Tongue (tissue), 3 donors: ENCODE data around the gene KSR1. TPM values are rescaled to one million over a fixed set of nuclear protein-coding genes. Genes with fewer than 3 reads are reported as not detected.
"Not testable (repeated sequence)": the region's sequence is repeated elsewhere in the genome, so short reads cannot be mapped to it uniquely, and the experiment has no call there.

Experiments
- DNase-seq: peaks from one replicate; pipeline ENCODE4 v3.0.0-alpha.2; 2015
- small RNA-seq: library from RNA; depleted of rRNA; stranded (forward); fragments of <200 nt; gene quantifications from one replicate; pipeline ENCODE3, GENCODE V24; 2014; ENCODE audit warnings: low replicate concordance
- total RNA-seq: library from RNA; depleted of rRNA; stranded (reverse); fragments of >200 nt; gene quantifications from one replicate; pipeline ENCODE4 v1.2.3, GENCODE V29; 2014

KSR1 gene
- total RNA-seq, 1 donor from 2014 or later: 54.1 TPM

GRCh38 chr17:27663936-27664605 is 207.8 kb downstream of the KSR1 start:
- DNase-seq: no peak

DNA sequence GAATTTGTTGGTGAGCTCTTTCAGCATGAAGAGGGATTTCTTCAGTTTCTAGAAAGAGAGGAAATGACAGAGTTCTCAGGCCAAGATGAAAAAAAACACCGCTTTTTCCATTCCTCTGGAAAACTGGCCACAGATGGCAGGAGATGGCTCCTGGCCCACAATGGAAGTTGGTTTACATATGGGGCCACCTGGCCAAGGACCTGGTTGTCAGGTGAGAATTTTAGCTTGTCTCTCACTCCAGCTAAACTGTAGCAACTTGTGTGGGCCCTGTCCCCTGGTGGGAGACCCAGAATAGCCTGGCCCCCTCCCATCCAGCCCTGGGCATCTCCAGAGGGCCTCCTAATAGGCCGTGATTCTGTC is 208.3 kb downstream of the KSR1 start:
- no peak for DNase-seq

- no peak for DNase-seq
These were observed 209.3 kb downstream of the KSR1 start for GRCh38 chr17:27665549-27665948.

DNA sequence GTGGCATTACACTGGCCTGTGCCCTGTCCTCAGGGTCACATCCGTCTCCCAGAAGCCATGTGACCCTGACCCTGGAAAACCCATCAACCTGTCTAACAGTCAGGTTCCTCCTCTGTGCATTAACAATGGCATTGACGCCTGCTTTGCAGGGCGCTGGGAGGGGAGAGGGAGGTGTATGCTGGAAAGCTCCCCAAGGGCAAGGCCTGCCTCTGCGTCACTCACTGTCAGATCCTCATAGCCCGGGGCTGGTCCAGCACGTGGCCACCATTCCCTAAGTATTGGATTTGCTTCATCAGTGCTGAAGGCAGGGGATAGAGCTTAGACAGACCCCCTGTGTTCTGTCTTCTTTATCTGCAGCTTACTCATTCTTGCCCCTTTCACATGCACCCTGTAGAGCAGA is 210.0 kb downstream of the KSR1 start:
- DNase-seq: not testable (repeated sequence)

GRCh38 chr17:27666831-27667560 is 210.7 kb downstream of the KSR1 start:
- no peak for DNase-seq

DNA sequence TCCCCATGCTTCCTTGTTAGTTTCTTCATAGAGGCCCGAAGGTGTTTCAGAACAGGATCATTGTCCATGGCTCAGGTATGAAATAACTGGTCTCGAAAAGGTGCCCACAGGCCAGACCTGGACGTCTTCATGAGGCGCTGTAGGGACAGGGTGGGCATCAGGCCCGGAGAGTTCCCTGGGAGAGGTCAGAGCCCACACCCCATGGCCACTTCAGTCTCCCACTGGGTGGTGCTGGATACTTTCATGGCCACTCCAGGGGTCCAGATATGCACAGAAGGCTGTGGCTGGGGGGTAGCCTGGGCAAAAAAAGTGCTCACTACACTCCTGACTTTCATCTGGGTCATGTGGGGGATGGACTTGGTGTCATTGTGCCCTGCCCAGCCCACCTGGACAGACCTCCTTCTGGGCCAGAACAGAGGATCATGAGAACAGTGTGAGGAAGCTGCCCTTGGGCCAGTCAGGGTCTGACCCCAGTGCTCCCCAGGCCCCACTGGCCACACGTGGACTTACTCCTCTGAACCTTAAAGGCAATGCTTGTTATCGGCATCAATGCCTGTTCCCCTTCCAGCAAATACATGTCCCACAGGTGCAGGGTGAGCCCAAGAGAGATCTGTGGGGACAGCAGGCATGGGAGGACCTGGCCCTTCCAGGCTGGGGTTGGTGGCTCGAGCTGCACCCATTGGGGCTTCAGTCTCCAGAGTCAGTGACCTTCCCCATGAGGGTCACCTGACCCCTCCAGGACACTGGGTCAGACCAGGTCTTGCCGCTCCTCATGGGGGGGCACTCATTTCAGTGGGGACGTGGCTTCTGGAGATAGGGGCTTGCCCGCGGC is 211.6 kb downstream of the KSR1 start:
- no peak for DNase-seq

GRCh38 chr17:27668488-27668823 is 212.2 kb downstream of the KSR1 start:
- no peak for DNase-seq

GRCh38 chr17:27669136-27669535 is 212.9 kb downstream of the KSR1 start:
- no peak for DNase-seq

GRCh38 chr17:27669850-27670249 is 213.6 kb downstream of the KSR1 start:
- DNase-seq: no peak

DNA sequence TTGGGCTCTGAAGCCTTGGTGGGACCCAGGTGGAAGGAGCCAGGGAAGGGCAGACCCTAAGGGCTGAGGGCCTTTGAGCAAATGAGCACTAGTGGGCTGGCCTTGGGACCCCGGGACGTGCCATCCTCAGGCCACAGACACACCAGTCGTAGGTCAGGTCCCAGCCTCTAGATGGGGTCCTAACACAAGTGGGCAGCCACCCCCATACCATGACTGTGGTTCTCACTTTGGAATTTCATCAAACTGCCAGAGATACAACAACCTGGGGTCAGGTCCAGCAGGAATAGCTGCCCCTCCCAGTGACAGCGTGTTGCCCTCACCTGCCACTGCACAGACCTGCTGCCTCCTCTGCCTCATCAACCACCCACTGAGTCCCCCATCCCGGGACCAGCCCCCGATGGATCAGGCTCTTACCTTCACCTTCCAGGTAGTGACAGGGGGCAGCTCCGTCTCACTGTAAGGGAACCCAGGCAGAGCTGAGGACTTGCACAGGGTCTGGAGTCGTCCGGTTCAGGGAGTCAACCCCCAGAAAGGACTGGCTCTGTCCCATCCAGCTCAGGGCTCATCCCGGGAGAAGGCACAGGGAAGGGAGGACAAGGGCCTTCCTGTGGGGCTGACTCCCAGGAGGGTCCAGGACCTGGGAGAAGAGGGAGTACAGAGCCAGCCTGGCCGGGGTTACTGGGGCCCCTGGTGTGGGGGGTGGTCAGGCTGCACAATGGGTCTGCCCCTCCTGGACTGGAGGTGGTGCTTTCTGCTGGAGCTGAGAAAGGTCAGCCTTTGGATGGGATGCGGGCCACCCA is 214.7 kb downstream of the KSR1 start:
- DNase-seq: no peak

- DNase-seq: no peak
These were observed 215.3 kb downstream of the KSR1 start for GRCh38 chr17:27671591-27671910.

DNA sequence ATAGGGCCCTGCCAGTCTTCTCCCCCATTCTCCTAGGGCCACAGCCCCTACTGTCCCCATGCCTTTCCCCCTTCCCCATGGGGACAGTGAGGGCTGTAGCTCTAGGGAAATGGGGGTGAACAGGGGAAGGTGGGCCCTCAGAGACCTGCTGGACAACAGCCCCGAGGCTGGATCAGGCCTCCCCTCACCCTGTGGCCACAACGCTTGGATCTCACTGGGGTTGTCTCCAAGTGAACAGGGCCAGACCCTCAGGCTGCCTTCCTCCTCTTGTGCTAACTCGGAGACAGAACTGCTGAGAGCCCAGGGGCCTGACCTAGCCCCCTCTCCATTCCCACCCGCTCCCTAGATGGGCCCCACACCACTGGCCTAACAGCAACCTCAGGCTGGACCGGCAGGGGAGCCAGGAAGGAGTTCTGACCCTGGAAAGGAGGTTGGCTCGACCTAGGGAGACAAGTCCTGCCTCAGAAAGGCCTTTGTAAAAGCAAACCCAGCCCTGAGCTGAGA is 215.8 kb downstream of the KSR1 start:
- not testable (repeated sequence) for DNase-seq

GRCh38 chr17:27674335-27674734 is 218.1 kb downstream of the KSR1 start:
- DNase-seq: no peak

Small RNA genes within 50 kb of the gene (small RNA-seq; reads per million reads assigned to genes)
- not detected for gene AC015688.5

Other genes starting within 250 kb of the KSR1 start
- 226 TPM for gene WSB1, start 162.3 kb upstream of the KSR1 start, total RNA-seq
- gene LGALS9, start 174.7 kb downstream of the KSR1 start, total RNA-seq: 7.3 TPM